HepG2 (cell line): Measurements from ENCODE around the gene ANKRD40. TPM values are rescaled to one million over a fixed set of nuclear protein-coding genes. Genes with fewer than 3 reads are reported as not detected.
A peak's percentile ranks its signal among the peaks of the same experiment; 100 is the strongest.

ENCODE experiments used
- ARID2 ChIP-seq: sonication (generic); formaldehyde crosslinking; IDR thresholded peaks from 2 replicates; pipeline ENCODE4 v1.8.1; 2022; ENCODE audit warnings: mild to moderate bottlenecking, missing genetic modification reagents, borderline replicate concordance
- CEBPG ChIP-seq: IDR thresholded peaks from 2 replicates; pipeline ENCODE4 v1.6.1; 2016
- DRAP1 ChIP-seq: IDR thresholded peaks from 2 replicates; pipeline ENCODE4 v1.6.1; 2016; ENCODE audit warnings: missing genetic modification reagents, missing compliant biosample characterization
- FOXA1 ChIP-seq, 2 experiments: fragments of 450-650 bp in 1 of 2; sonication (generic) in 1 of 2; formaldehyde crosslinking in 1 of 2; IDR thresholded peaks; 2 replicates each; pipeline versions ENCODE4 v1.4.0 to v1.6.1; 2016 to 2020; ENCODE audit warnings: missing genetic modification reagents in 1 of 2
- GABPB1 ChIP-seq: IDR thresholded peaks from 2 replicates; pipeline ENCODE4 v1.6.1; 2016; ENCODE audit warnings: mild to moderate bottlenecking, missing genetic modification reagents, moderate library complexity, missing compliant biosample characterization
- HNF4G ChIP-seq, 2 experiments: sonication (generic) in 1 of 2; formaldehyde crosslinking in 1 of 2; IDR thresholded peaks; 2 replicates each; pipeline versions ENCODE4 v1.4.0 to v1.6.1; 2011 to 2020; ENCODE audit warnings: borderline replicate concordance in 2 of 2, low read depth in 2 of 2, mild to moderate bottlenecking in 2 of 2, low read length in 1 of 2, missing genetic modification reagents in 1 of 2, moderate library complexity in 1 of 2
- HNRNPL ChIP-seq: fragments of 200-400 bp; formaldehyde crosslinking; IDR thresholded peaks from 2 replicates; pipeline ENCODE4 v1.6.1; 2017; ENCODE audit warnings: mild to moderate bottlenecking, low read depth, low read length
- NR2F1 ChIP-seq, 2 experiments: fragments of 450-650 bp in 1 of 2; formaldehyde crosslinking in 1 of 2; IDR thresholded peaks; 2 replicates each; pipeline versions ENCODE4 v1.5.0 to v1.6.1; 2016 to 2020; ENCODE audit warnings: mild to moderate bottlenecking in 1 of 2, missing compliant biosample characterization in 1 of 2, missing genetic modification reagents in 1 of 2, moderate library complexity in 1 of 2
- POGZ ChIP-seq: sonication (generic); formaldehyde crosslinking; IDR thresholded peaks from 2 replicates; pipeline ENCODE4 v1.4.0; 2020; ENCODE audit warnings: mild to moderate bottlenecking, missing genetic modification reagents
- RAD21 ChIP-seq: fragments of 450-650 bp; formaldehyde crosslinking; IDR thresholded peaks from 2 replicates; pipeline ENCODE4 v1.5.0; 2020; ENCODE audit warnings: mild to moderate bottlenecking
- THAP7 ChIP-seq: sonication (generic); formaldehyde crosslinking; IDR thresholded peaks from 2 replicates; pipeline ENCODE4 v1.8.1; 2023; ENCODE audit warnings: mild to moderate bottlenecking, missing genetic modification reagents
- TP53 ChIP-seq: sonication (generic); formaldehyde crosslinking; conservative IDR thresholded peaks from 2 replicates; pipeline ENCODE4 v1.4.0; 2020; ENCODE audit warnings: missing genetic modification reagents
- YEATS4 ChIP-seq: sonication (generic); formaldehyde crosslinking; IDR thresholded peaks from 2 replicates; pipeline ENCODE4 v1.4.0; 2020; ENCODE audit warnings: missing genetic modification reagents, borderline replicate concordance
- YY1 ChIP-seq: IDR thresholded peaks from 2 replicates; pipeline ENCODE4 v1.6.1; 2011; ENCODE audit warnings: low read length, low read depth, moderate library complexity, mild to moderate bottlenecking; ENCODE audit not compliant: insufficient read depth, insufficient replicate concordance
- ZBTB38 ChIP-seq: sonication (generic); formaldehyde crosslinking; IDR thresholded peaks from 2 replicates; pipeline ENCODE4 v1.5.1; 2020; ENCODE audit warnings: mild to moderate bottlenecking, missing genetic modification reagents
- ZBTB8A ChIP-seq: sonication (generic); formaldehyde crosslinking; IDR thresholded peaks from 2 replicates; pipeline ENCODE4 v1.4.0; 2020; ENCODE audit warnings: mild to moderate bottlenecking, low read depth, missing genetic modification reagents, borderline replicate concordance
- ZFP90 ChIP-seq: sonication (generic); formaldehyde crosslinking; IDR thresholded peaks from 2 replicates; pipeline ENCODE4 v1.8.0; 2022; ENCODE audit warnings: missing genetic modification reagents, mild to moderate bottlenecking, inconsistent platforms, borderline replicate concordance
- ZNF142 ChIP-seq: sonication (generic); formaldehyde crosslinking; IDR thresholded peaks from 2 replicates; pipeline ENCODE4 v1.4.0; 2020; ENCODE audit warnings: missing genetic modification reagents
- ZNF180 ChIP-seq: sonication (generic); formaldehyde crosslinking; IDR thresholded peaks from 2 replicates; pipeline ENCODE4 v1.4.0; 2020; ENCODE audit warnings: low read depth, missing genetic modification reagents, borderline replicate concordance
- ZNF326 ChIP-seq: sonication (generic); formaldehyde crosslinking; IDR thresholded peaks from 2 replicates; pipeline ENCODE4 v1.4.0; 2020; ENCODE audit warnings: missing genetic modification reagents, borderline replicate concordance
- ZNF776 ChIP-seq: sonication (generic); formaldehyde crosslinking; IDR thresholded peaks from 2 replicates; pipeline ENCODE4 v1.4.0; 2020; ENCODE audit warnings: mild to moderate bottlenecking, missing genetic modification reagents
- polyA plus RNA-seq, 8 experiments: library from polyadenylated mRNA; depleted of rRNA in 3 of 8; stranded (reverse) in 7 of 8; unstranded in 1 of 8; fragments of >200 nt; fragmentation: Illumina TruSeq in 4 of 8; extraction: Trizol in 4 of 8; gene quantifications; 2 replicates each; pipeline versions ENCODE4 v1.2.1 to v1.2.3, GENCODE V29; 2011 to 2016; ENCODE audit warnings: low read depth in 4 of 8, missing spikeins in 1 of 8, mixed read lengths in 1 of 8; ENCODE audit not compliant: insufficient read depth in 1 of 8
- total RNA-seq, 5 experiments: library from RNA; depleted of rRNA; stranded (reverse); fragments of >200 nt; fragmentation: Illumina TruSeq; extraction: Trizol; gene quantifications; 2 replicates each; pipeline ENCODE4 v1.2.3, GENCODE V29; 2016; ENCODE audit warnings: low read depth in 1 of 5

Gene ANKRD40
- total and polyA plus RNA-seq, 2 of the 13 experiments (the other 11 are each of a cell fraction or from before 2014, with no cell fraction given): 35.0 to 46.4 TPM

GRCh38 chr17:50687200-50688066, 20.3 kb downstream of the ANKRD40 start (continued):
- TF ChIP-seq DRAP1: no peak
- TF ChIP-seq CEBPG: peak; percentile 65
- peak; percentile 25; the same call in 1 of the 2 replicates for TF ChIP-seq ZNF776 (CRISPR knock-in tag)
- peak; percentile 48; the same call in 1 of the 2 replicates for TF ChIP-seq GABPB1 (CRISPR knock-in tag)
- 0 out of 4 replicates have a peak, but pooled peaks of 1 of the 2 experiments have one; percentile 22 for TF ChIP-seq NR2F1 (CRISPR knock-in tag; IDR thresholded peaks at IDR 0.05)
- peak; percentile 28; the same call in 1 of the 2 replicates for TF ChIP-seq ZFP90
- TF ChIP-seq ZBTB38: peak; percentile 88
- 0 out of 2 replicates have a peak, but pooled peaks have one; percentile 58 for TF ChIP-seq ARID2 (CRISPR knock-in tag)
- 0 out of 2 replicates have a peak, but pooled peaks have one; percentile 50 for TF ChIP-seq HNRNPL
- no peak for TF ChIP-seq ZBTB8A
- TF ChIP-seq ZNF142 (CRISPR knock-in tag): peak; percentile 61; the same call in 1 of the 2 replicates
- no peak for TF ChIP-seq FOXA1 (IDR thresholded peaks at IDR 0.05)
- 0 out of 2 replicates have a peak, but pooled peaks have one; percentile 5 for TF ChIP-seq FOXA1 (CRISPR knock-in tag; IDR thresholded peaks at IDR 0.05)
- TF ChIP-seq ZNF326 (CRISPR knock-in tag): no peak
- peak; percentile 66; the same call in 1 of the 2 replicates for TF ChIP-seq ZNF180
- peak; percentile 64; the same call in 1 of the 2 replicates for TF ChIP-seq POGZ (CRISPR knock-in tag)
- peak; percentile 75; the same call in 1 of the 2 replicates for TF ChIP-seq YEATS4 (CRISPR knock-in tag)
- TF ChIP-seq RAD21 (CRISPR knock-in tag): peak; percentile 70
- TF ChIP-seq THAP7 (CRISPR knock-in tag): 0 out of 2 replicates have a peak, but pooled peaks have one; percentile 23
- peak; percentile 17; the same call in 1 of the 2 replicates for TF ChIP-seq TP53 (CRISPR knock-in tag)
- no peak for TF ChIP-seq HNF4G (IDR thresholded peaks at IDR 0.05; ENCODE audit: borderline replicate concordance, low read depth, low read length)
- no peak for TF ChIP-seq HNF4G (CRISPR knock-in tag; IDR thresholded peaks at IDR 0.05; ENCODE audit: borderline replicate concordance, low read depth)
- TF ChIP-seq YY1: peak; percentile 68
